PC-9 (cell line): ENCODE measurements around the gene HMCES. TPM values are rescaled to one million over a fixed set of nuclear protein-coding genes. Genes with fewer than 3 reads are reported as not detected.

Source experiments
- BruUV-seq: library from RNA; stranded (reverse); fragments of 400-500 nt; replicated peaks from 2 replicates; lab custom pipeline; 2021; lab: Mats Ljungman, UMichigan
- CTCF ChIA-PET: fragments of 300-600 bp; sonication (Branson Sonifier 250); formaldehyde crosslinking; loops from one replicate; lab custom pipeline; 2022; ENCODE audit warnings: antibody characterized with exemption; lab: Charles Lee
- POLR2A ChIA-PET: fragments of 300-600 bp; sonication (Branson Sonifier 250); formaldehyde crosslinking; loops from one replicate; lab custom pipeline; 2022; ENCODE audit warnings: antibody characterized with exemption; ENCODE audit not compliant: unreplicated experiment; lab: Charles Lee
- DNase-seq, 2 experiments: peaks; one replicate each; pipeline versions ENCODE4 v3.0.0 to v3.0.0-alpha.2; 2015 to 2022; ENCODE audit warnings: mixed read lengths in 1 of 2
- H2AFZ ChIP-seq: fragments of 200-600 bp; sonication (generic); 2 replicates; pipeline ENCODE4 v1.8.1; 2017; ENCODE audit warnings: antibody characterized with exemption
- H3F3A ChIP-seq: fragments of 200-600 bp; sonication (generic); 2 replicates; pipeline ENCODE4 v1.8.1; 2017; ENCODE audit warnings: antibody characterized with exemption, mild to moderate bottlenecking, low read depth; ENCODE audit not compliant: insufficient read depth
- H3K27ac ChIP-seq: fragments of 200-600 bp; sonication (generic); 2 replicates; pipeline ENCODE4 v1.6.1; 2016; ENCODE audit warnings: mixed run types
- H3K27me3 ChIP-seq: fragments of 200-600 bp; sonication (generic); 2 replicates; pipeline ENCODE4 v1.6.1; 2016; ENCODE audit warnings: low read depth, mixed run types; ENCODE audit not compliant: insufficient read depth
- H3K36me3 ChIP-seq: fragments of 200-600 bp; sonication (generic); 2 replicates; pipeline ENCODE4 v1.6.1; 2016; ENCODE audit warnings: low read depth, mixed run types
- H3K4me1 ChIP-seq: fragments of 200-600 bp; sonication (generic); replicated peaks from 2 replicates; pipeline ENCODE4 v1.6.1; 2016; ENCODE audit warnings: mixed run types; ENCODE audit not compliant: insufficient read depth
- H3K4me2 ChIP-seq: fragments of 200-600 bp; sonication (generic); 2 replicates; pipeline ENCODE4 v1.6.1; 2017; ENCODE audit warnings: mixed run types
- H3K4me3 ChIP-seq: fragments of 200-600 bp; sonication (generic); 2 replicates; pipeline ENCODE4 v1.6.1; 2016; ENCODE audit warnings: mixed run types
- H3K79me2 ChIP-seq: fragments of 200-600 bp; sonication (generic); 2 replicates; pipeline ENCODE4 v1.6.1; 2017; ENCODE audit warnings: low read depth, mixed run types
- H3K9me2 ChIP-seq: fragments of 200-600 bp; sonication (generic); 2 replicates; pipeline ENCODE4 v1.8.1; 2017; ENCODE audit warnings: mild to moderate bottlenecking; ENCODE audit not compliant: insufficient read depth
- H3K9me3 ChIP-seq: fragments of 200-600 bp; sonication (generic); 2 replicates; pipeline ENCODE4 v1.8.1; 2016; ENCODE audit warnings: low read depth; ENCODE audit not compliant: insufficient read depth
- H4K20me1 ChIP-seq: fragments of 200-600 bp; sonication (generic); 2 replicates; pipeline ENCODE4 v1.8.1; 2017; ENCODE audit not compliant: insufficient read depth
- EZH2 ChIP-seq: fragments of 200-600 bp; sonication (generic); IDR thresholded peaks from 2 replicates; pipeline ENCODE4 v1.8.0; 2017; ENCODE audit warnings: antibody characterized with exemption, low read depth
- intact Hi-C: fragments of 100-400 bp; cut with micrococcal nuclease; formaldehyde crosslinking; loops from one replicate; pipeline ENCODE4 v1.10.0; 2022; ENCODE audit not compliant: unreplicated experiment
- total RNA-seq: library from RNA; stranded (reverse); gene quantifications from 2 replicates; pipeline ENCODE4 v1.2.3, GENCODE V29; 2021
- TF ChIP-seq, protein P1 (sequence below): fragments of 200-600 bp; sonication (generic); conservative IDR thresholded peaks from 2 replicates; pipeline ENCODE4 v1.6.1; 2017; ENCODE audit warnings: mixed run types, antibody characterized with exemption, mild to moderate bottlenecking, moderate library complexity

The HMCES gene
- total RNA-seq, 1 experiment from 2014 or later = 60.9 TPM

DNA sequence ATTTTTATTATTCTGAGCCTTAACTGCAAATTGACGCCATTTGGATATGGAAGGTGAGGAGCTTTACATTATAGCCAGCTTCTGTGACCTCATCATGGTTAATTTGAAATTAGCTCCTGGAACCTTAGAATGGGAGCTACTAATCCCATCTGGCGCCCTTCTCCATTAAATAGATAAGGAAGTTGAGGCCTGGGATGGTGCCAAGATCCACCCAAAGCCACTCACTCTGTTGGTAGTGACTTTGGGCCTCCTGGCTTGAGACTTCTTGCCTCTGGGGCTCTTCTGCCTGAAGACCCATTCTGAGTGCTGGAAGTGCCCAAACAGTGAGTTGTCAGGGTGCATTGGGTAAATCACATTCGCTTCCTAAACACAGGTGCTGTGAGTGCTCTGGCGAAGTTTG is 12.0 kb upstream of the HMCES start:
- Histone ChIP-seq H3K36me3 (peaks cover 54% of the 10 kb centered on the region), H2AFZ (no peak overlapping the region), H3K79me2 (no peaks in the 10 kb centered on the region), H3K4me2 (no peak overlapping the region), H3K9me2 (no peaks in the 10 kb centered on the region), H3K4me3 (no peak overlapping the region), H3K4me1 (no peaks in the 10 kb centered on the region), H3K27ac (no peak overlapping the region), H3K27me3 (no peaks in the 10 kb centered on the region), H3F3A (no peaks in the 10 kb centered on the region), H4K20me1 (no peaks in the 10 kb centered on the region; the same call in none of the 2 replicates), H3K9me3 (no peaks in the 10 kb centered on the region)
- ChIA-PET POLR2A (no interaction called here), CTCF (interaction anchor here (0.5 to 0.6 kb wide), 2 partner anchors 116 to 145 kb away, joined by 3 to 16 read pairs; partner anchors contain the start of gene RAB43)
- no TSS peak for BruUV-seq
- intact Hi-C loops = no loop called here
- DNase-seq = no peak
- TF ChIP-seq, protein P1, sequence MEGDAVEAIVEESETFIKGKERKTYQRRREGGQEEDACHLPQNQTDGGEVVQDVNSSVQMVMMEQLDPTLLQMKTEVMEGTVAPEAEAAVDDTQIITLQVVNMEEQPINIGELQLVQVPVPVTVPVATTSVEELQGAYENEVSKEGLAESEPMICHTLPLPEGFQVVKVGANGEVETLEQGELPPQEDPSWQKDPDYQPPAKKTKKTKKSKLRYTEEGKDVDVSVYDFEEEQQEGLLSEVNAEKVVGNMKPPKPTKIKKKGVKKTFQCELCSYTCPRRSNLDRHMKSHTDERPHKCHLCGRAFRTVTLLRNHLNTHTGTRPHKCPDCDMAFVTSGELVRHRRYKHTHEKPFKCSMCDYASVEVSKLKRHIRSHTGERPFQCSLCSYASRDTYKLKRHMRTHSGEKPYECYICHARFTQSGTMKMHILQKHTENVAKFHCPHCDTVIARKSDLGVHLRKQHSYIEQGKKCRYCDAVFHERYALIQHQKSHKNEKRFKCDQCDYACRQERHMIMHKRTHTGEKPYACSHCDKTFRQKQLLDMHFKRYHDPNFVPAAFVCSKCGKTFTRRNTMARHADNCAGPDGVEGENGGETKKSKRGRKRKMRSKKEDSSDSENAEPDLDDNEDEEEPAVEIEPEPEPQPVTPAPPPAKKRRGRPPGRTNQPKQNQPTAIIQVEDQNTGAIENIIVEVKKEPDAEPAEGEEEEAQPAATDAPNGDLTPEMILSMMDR = no peak
- no peak for TF ChIP-seq EZH2

DNA sequence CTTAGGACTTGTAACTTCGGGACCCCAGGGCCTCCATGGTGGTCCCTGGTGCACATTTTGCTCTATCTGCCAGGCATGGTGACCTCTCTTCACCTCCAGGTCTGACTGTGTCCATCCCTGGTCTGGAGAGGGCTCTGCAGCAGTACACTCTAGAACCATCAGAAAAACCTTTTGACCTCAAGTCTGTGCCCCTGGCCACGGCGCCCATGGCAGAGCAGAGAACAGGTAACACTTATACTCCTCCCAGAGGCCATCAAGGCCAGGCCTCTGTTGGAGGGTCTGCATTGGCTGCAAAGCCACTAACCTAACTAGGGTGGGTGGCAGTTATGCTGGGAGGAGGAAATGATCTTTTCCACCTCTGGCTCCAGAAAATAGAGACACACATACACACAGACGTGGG is 10.3 kb upstream of the HMCES start:
- POLR2A ChIA-PET = interaction anchor here (0.9 kb wide), 1 partner anchor 9 kb away, joined by 4 read pairs; no protein-coding TSS in a partner anchor
- no TSS peak for BruUV-seq
- CTCF ChIA-PET = no interaction called here
- no peaks in the 10 kb centered on the region for H3K9me2 ChIP-seq
- H3K36me3 ChIP-seq = peaks cover 53% of the 10 kb centered on the region
- no peak overlapping the region for H2AFZ ChIP-seq
- no peak for TF ChIP-seq EZH2
- TF ChIP-seq, protein P1 = no peak
- no peak overlapping the region for H3K4me2 ChIP-seq
- H4K20me1 ChIP-seq = peaks cover 4% of the 10 kb centered on the region
- no peak overlapping the region for H3K4me3 ChIP-seq
- H3K27ac ChIP-seq = no peak overlapping the region
- H3K9me3 ChIP-seq = no peaks in the 10 kb centered on the region
- 0 out of 2 replicates have a peak, but pooled peaks cover 4% of the 10 kb centered on the region for H3F3A ChIP-seq
- H3K27me3 ChIP-seq = no peaks in the 10 kb centered on the region
- H3K4me1 ChIP-seq = no peaks in the 10 kb centered on the region
- no peaks in the 10 kb centered on the region for H3K79me2 ChIP-seq
- no peak for DNase-seq
- intact Hi-C loops = no loop called here

- Histone ChIP-seq H2AFZ (no peak overlapping the region), H3K27ac (no peak overlapping the region), H4K20me1 (peaks cover 4% of the 10 kb centered on the region; the same call in 1 of the 2 replicates), H3K36me3 (peaks cover 66% of the 10 kb centered on the region), H3K9me3 (no peaks in the 10 kb centered on the region), H3K9me2 (no peaks in the 10 kb centered on the region), H3K4me3 (no peak overlapping the region), H3K4me2 (no peak overlapping the region), H3K79me2 (no peaks in the 10 kb centered on the region), H3K27me3 (no peaks in the 10 kb centered on the region), H3K4me1 (no peaks in the 10 kb centered on the region), H3F3A (peaks cover 25% of the 10 kb centered on the region)
- TF ChIP-seq, protein P1 = no peak
- no peak for TF ChIP-seq EZH2
- intact Hi-C loops = no loop called here
- no peak for DNase-seq
- BruUV-seq = no TSS peak
- ChIA-PET POLR2A (no interaction called here), CTCF (no interaction called here)
Measured at GRCh38 chr3:129271674-129272073, 7.0 kb upstream of the HMCES start.
